Uterus (tissue), 2 donors: ENCODE data around the gene ST6GALNAC4.
"Not testable (repeated sequence)": the region's sequence is repeated elsewhere in the genome, so short reads cannot be mapped to it uniquely, and the experiment has no call there.

Source experiments
- POLR2A ChIP-seq, 2 donors: fragments of 450-650 bp; IDR thresholded peaks; one replicate each; pipeline ENCODE4 v1.6.1; 2016; ENCODE audit warnings: antibody characterized with exemption in 2 of 2, mild to moderate bottlenecking in 1 of 2, moderate library complexity in 1 of 2
- TF ChIP-seq, protein P1 (sequence below), 4 experiments: fragments of 200-600 bp in 2 of 4; fragments of 450-650 bp in 2 of 4; sonication (generic) in 2 of 4; IDR thresholded peaks; one replicate each; pipeline ENCODE4 v1.5.1; 2016 to 2019; ENCODE audit warnings: antibody characterized with exemption in 4 of 4, mild to moderate bottlenecking in 2 of 4, moderate library complexity in 1 of 4

DNA sequence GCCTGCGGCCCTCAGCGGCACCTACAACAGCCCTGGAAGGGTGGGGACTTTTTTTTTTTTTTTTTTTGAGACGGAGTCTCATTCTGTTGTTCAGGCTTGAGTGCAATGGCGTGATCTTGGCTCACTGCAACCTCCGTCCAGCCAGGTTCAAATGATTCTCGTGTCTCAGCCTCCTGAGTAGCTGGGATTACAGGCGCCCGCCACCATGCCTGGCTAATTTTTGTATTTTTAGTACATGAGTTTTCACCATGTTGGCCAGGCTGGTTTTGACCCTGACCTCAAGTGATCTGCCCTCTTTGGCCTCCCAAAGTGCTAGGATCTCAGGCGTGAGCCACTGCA, 46.7 kb downstream of the ST6GALNAC4 start:
- not testable (repeated sequence) for TF ChIP-seq POLR2A (IDR thresholded peaks at IDR 0.05)
- TF ChIP-seq, protein P1, sequence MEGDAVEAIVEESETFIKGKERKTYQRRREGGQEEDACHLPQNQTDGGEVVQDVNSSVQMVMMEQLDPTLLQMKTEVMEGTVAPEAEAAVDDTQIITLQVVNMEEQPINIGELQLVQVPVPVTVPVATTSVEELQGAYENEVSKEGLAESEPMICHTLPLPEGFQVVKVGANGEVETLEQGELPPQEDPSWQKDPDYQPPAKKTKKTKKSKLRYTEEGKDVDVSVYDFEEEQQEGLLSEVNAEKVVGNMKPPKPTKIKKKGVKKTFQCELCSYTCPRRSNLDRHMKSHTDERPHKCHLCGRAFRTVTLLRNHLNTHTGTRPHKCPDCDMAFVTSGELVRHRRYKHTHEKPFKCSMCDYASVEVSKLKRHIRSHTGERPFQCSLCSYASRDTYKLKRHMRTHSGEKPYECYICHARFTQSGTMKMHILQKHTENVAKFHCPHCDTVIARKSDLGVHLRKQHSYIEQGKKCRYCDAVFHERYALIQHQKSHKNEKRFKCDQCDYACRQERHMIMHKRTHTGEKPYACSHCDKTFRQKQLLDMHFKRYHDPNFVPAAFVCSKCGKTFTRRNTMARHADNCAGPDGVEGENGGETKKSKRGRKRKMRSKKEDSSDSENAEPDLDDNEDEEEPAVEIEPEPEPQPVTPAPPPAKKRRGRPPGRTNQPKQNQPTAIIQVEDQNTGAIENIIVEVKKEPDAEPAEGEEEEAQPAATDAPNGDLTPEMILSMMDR (IDR thresholded peaks at IDR 0.05), result not testable (repeated sequence)
